HG03196 (cell line): ENCODE data around the gene TRPM8.

Experiments used
- ATAC-seq: cut with Tn5 transposase; IDR thresholded peaks from one replicate; pipeline ENCODE4 v1.9.1; 2021; ENCODE audit not compliant: unreplicated experiment

The TRPM8 gene

GRCh38 chr2:234038076-234038802 is 121.1 kb downstream of the TRPM8 start:
- ATAC-seq, result no peak

GRCh38 chr2:234044157-234044556 is 127.0 kb downstream of the TRPM8 start:
- no peak for ATAC-seq

- ATAC-seq, result no peak
These were observed 129.3 kb downstream of the TRPM8 start for GRCh38 chr2:234046521-234046920.

GRCh38 chr2:234047361-234047760 is 130.2 kb downstream of the TRPM8 start:
- ATAC-seq, result no peak

GRCh38 chr2:234048049-234048448 is 130.9 kb downstream of the TRPM8 start:
- ATAC-seq, result no peak

GRCh38 chr2:234050455-234051135 is 133.4 kb downstream of the TRPM8 start, which contains the start of gene SPP2:
Gene SPP2 (plus strand): TSS chr2:234050702. CDS start chr2:234050787, 85 bp downstream.
- no peak for ATAC-seq

GRCh38 chr2:234051374-234052070 is 134.3 kb downstream of the TRPM8 start:
- ATAC-seq, result no peak

- no peak for ATAC-seq
These were observed 141.7 kb downstream of the TRPM8 start for GRCh38 chr2:234058881-234059280.

- ATAC-seq, result no peak
These were observed 143.1 kb downstream of the TRPM8 start for GRCh38 chr2:234060236-234060635.

- ATAC-seq, result no peak
These were observed 144.6 kb downstream of the TRPM8 start for GRCh38 chr2:234061624-234062257.

GRCh38 chr2:234066587-234066986 is 149.4 kb downstream of the TRPM8 start:
- ATAC-seq, result no peak
